ENCODE measurements around the gene PPP1R2B.
"Not testable (repeated sequence)": the region's sequence is repeated elsewhere in the genome, so short reads cannot be mapped to it uniquely, and the experiment has no call there.

PPP1R2B gene

GRCh38 chr5:156850206-156850751, at the start of gene PPP1R2B:
TSS of gene PPP1R2B (plus strand) at chr5:156850295. CDS start at chr5:156850563, 268 bp downstream.
- no peak for DNase-seq (ENCODE audit: low read depth in 2 of 2)

- no peak for DNase-seq (ENCODE audit: low read depth in 2 of 2)
These were observed 49.2 kb upstream of the PPP1R2B start for GRCh38 chr5:156800929-156801328.

GRCh38 chr5:156802501-156802900, 47.6 kb upstream of the PPP1R2B start:
- DNase-seq (ENCODE audit: low read depth in 2 of 2) = no peak

GRCh38 chr5:156803404-156803803, 46.7 kb upstream of the PPP1R2B start:
- no peak for DNase-seq (ENCODE audit: low read depth in 2 of 2)

- DNase-seq (ENCODE audit: low read depth in 2 of 2) = no peak
These were observed 37.1 kb upstream of the PPP1R2B start for GRCh38 chr5:156812959-156813358.

- peak; percentile 6 to 11 for DNase-seq (ENCODE audit: low read depth in 2 of 2)
These were observed 34.0 kb upstream of the PPP1R2B start for GRCh38 chr5:156815988-156816599.

GRCh38 chr5:156819537-156819936, 30.6 kb upstream of the PPP1R2B start:
- DNase-seq (ENCODE audit: low read depth in 2 of 2) = no peak

GRCh38 chr5:156819967-156820581, 30.0 kb upstream of the PPP1R2B start:
- DNase-seq (ENCODE audit: low read depth in 2 of 2) = no peak

GRCh38 chr5:156824241-156824640, 25.9 kb upstream of the PPP1R2B start:
- no peak for DNase-seq (ENCODE audit: low read depth in 2 of 2)

GRCh38 chr5:156824800-156825199, 25.3 kb upstream of the PPP1R2B start:
- DNase-seq (ENCODE audit: low read depth in 2 of 2) = peak; percentile 14 to 18

- DNase-seq (ENCODE audit: low read depth in 2 of 2) = no peak
These were observed 24.4 kb upstream of the PPP1R2B start for GRCh38 chr5:156825688-156826087.

GRCh38 chr5:156826150-156826549, 23.9 kb upstream of the PPP1R2B start:
- DNase-seq (ENCODE audit: low read depth in 2 of 2) = no peak

GRCh38 chr5:156834916-156835315, 15.2 kb upstream of the PPP1R2B start:
- DNase-seq (ENCODE audit: low read depth in 2 of 2) = no peak

GRCh38 chr5:156835905-156836304, 14.2 kb upstream of the PPP1R2B start:
- DNase-seq (ENCODE audit: low read depth in 2 of 2) = no peak

- no peak for DNase-seq (ENCODE audit: low read depth in 2 of 2)
These were observed 13.2 kb upstream of the PPP1R2B start for GRCh38 chr5:156836846-156837245.

- DNase-seq (ENCODE audit: low read depth in 2 of 2) = no peak
These were observed 11.1 kb upstream of the PPP1R2B start for GRCh38 chr5:156838961-156839360.

GRCh38 chr5:156841737-156842136, 8.4 kb upstream of the PPP1R2B start:
- DNase-seq (ENCODE audit: low read depth in 2 of 2) = no peak

GRCh38 chr5:156846914-156847313, 3.2 kb upstream of the PPP1R2B start:
- no peak for DNase-seq (ENCODE audit: low read depth in 2 of 2)

- not testable (repeated sequence) for DNase-seq (ENCODE audit: low read depth in 2 of 2)
These were observed 1.6 kb upstream of the PPP1R2B start for GRCh38 chr5:156848447-156848846.

GRCh38 chr5:156851880-156852279, 1.8 kb downstream of the PPP1R2B start:
- no peak for DNase-seq (ENCODE audit: low read depth in 2 of 2)

- not testable (repeated sequence) for DNase-seq (ENCODE audit: low read depth in 2 of 2)
These were observed 3.0 kb downstream of the PPP1R2B start for GRCh38 chr5:156853055-156853454.

GRCh38 chr5:156865427-156865826, 15.3 kb downstream of the PPP1R2B start:
- DNase-seq (ENCODE audit: low read depth in 2 of 2) = no peak

- no peak for DNase-seq (ENCODE audit: low read depth in 2 of 2)
These were observed 20.4 kb downstream of the PPP1R2B start for GRCh38 chr5:156870498-156870839.

- DNase-seq (ENCODE audit: low read depth in 2 of 2) = no peak
These were observed 21.1 kb downstream of the PPP1R2B start for GRCh38 chr5:156871212-156871611.

All from fibroblast of skin of left biceps (primary cell).